ENCODE results near the gene PLTP.

The PLTP gene

GRCh38 chr20:45957021-45957941 is 45.3 kb upstream of the PLTP start:
- no peak for TF ChIP-seq TAF1 (IDR thresholded peaks at IDR 0.05; ENCODE audit: borderline replicate concordance, insufficient read depth, low read length)

DNA sequence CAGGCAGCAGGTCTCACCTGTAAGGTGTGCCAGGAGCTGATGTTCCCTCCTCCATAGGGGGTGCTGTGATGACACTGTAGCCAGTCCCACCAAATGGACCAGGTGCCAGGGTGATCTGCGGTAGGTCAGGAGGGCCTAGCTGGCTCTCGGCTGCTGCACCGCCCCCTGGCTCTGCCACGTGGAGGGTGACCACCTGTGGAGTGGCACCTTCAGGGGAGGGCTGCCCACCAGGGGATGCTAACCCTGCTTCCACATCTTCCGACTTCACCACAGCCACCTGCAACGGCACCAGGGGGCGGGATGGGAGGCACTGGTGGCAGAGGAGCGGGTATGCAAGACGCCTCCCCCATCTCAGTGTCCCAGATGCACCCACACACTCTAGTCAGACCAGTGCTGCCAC is 41.7 kb upstream of the PLTP start:
- TF ChIP-seq REST (IDR thresholded peaks at IDR 0.05; ENCODE audit: insufficient read depth in 1 of 2, low read depth in 2 of 2, low read length in 2 of 2): no peak
- TF ChIP-seq TAF1 (IDR thresholded peaks at IDR 0.05; ENCODE audit: borderline replicate concordance, insufficient read depth, low read length): no peak
- no peak for TF ChIP-seq SIN3A (IDR thresholded peaks at IDR 0.05; ENCODE audit: borderline replicate concordance, insufficient read depth, low read length)
- TF ChIP-seq FOXP2 (optimal IDR thresholded peaks at IDR 0.05; ENCODE audit: borderline replicate concordance, extremely low read depth, extremely low read length, insufficient read depth): no peak
- TF ChIP-seq POLR2AphosphoS5 (IDR thresholded peaks at IDR 0.05; ENCODE audit: low read depth, low read length): no peak

- no peak for TF ChIP-seq FOXP2 (optimal IDR thresholded peaks at IDR 0.05; ENCODE audit: borderline replicate concordance, extremely low read depth, extremely low read length, insufficient read depth)
Measured at GRCh38 chr20:45952861-45953260, 40.9 kb upstream of the PLTP start.

DNA sequence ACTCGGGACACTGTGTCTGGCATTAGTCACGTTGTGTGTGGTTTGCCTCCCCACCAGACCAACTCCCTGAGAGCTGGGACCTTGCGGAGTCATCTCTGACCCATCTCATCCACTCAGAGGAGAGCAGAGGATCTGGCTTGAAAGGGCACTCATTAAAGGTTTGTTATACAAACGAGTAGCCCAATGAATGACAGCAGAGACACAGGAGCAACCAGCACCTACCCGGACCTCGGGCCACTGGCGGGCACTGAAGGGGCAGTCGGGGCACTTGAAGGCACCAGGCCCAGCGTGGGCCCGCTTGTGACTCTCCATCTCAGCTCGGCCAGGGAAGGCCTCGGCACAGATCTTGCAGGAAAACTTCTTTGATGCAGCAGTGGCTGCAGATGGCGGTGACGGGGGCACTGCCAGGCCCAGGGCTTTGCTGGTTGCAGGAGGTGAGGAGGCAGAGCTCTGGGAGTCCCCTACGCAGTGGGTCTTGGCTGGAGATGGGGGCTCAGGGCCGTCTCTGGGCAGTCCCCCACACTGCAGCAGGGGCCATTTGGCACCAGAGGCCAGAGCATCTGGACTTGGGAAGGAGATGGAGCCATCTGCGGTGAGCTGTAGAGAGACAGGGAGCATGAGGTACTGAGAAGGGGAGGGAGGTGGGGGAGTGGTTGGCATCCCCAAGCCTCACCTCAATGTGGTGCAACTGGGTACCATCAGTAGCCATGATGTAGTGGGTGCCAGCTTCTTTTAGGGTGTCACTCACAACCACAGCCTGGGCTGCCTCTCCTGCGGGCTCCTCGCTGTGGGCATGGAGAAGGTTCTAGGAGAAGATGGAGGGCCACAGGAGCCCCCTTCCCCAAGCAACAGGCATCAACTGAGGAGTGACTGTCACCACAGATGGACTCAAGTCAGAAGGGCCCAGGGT is 40.2 kb upstream of the PLTP start:
- no peak for TF ChIP-seq POLR2AphosphoS5 (IDR thresholded peaks at IDR 0.05; ENCODE audit: low read depth, low read length)
- no peak for TF ChIP-seq FOXP2 (optimal IDR thresholded peaks at IDR 0.05; ENCODE audit: borderline replicate concordance, extremely low read depth, extremely low read length, insufficient read depth)
- TF ChIP-seq SIN3A (IDR thresholded peaks at IDR 0.05; ENCODE audit: borderline replicate concordance, insufficient read depth, low read length): no peak
- no peak for TF ChIP-seq REST (IDR thresholded peaks at IDR 0.05; ENCODE audit: insufficient read depth in 1 of 2, low read depth in 2 of 2, low read length in 2 of 2)
- TF ChIP-seq TAF1 (IDR thresholded peaks at IDR 0.05; ENCODE audit: borderline replicate concordance, insufficient read depth, low read length): no peak

DNA sequence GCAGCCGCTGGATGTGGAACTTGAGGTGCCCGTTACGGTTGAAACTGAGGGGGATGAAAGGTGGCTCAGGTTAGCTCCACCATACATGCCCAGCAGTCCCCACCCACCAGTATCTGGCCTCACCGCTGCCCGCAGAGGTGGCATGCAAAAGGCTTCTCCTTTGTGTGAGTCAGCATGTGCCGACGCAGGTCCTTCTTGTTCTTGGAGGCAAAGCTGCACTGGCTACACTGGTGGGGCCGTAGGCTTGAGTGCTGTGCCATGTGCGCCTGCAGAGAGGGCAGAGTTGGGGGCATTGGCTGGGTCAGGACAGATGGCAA is 38.3 kb upstream of the PLTP start:
- TF ChIP-seq SIN3A (IDR thresholded peaks at IDR 0.05; ENCODE audit: borderline replicate concordance, insufficient read depth, low read length) (no peak), POLR2AphosphoS5 (IDR thresholded peaks at IDR 0.05; ENCODE audit: low read depth, low read length) (no peak), FOXP2 (optimal IDR thresholded peaks at IDR 0.05; ENCODE audit: borderline replicate concordance, extremely low read depth, extremely low read length, insufficient read depth) (no peak), TAF1 (IDR thresholded peaks at IDR 0.05; ENCODE audit: borderline replicate concordance, insufficient read depth, low read length) (no peak), REST (IDR thresholded peaks at IDR 0.05; ENCODE audit: insufficient read depth in 1 of 2, low read depth in 2 of 2, low read length in 2 of 2) (no peak)
